Pons (tissue), 1 donor: ENCODE data around the gene ST7.
"Not testable (repeated sequence)": the region's sequence is repeated elsewhere in the genome, so short reads cannot be mapped to it uniquely, and the experiment has no call there.

Experiments
- DNase-seq: peaks from one replicate; pipeline ENCODE4 v3.0.0-alpha.2; 2016; ENCODE audit warnings: low spot score

Gene ST7

GRCh38 chr7:117025891-117026290, 72.6 kb downstream of the ST7 start:
- no peak for DNase-seq

- not testable (repeated sequence) for DNase-seq
Measured at GRCh38 chr7:117030346-117030745, 77.0 kb downstream of the ST7 start.

- not testable (repeated sequence) for DNase-seq
Measured at GRCh38 chr7:117030793-117031192, 77.5 kb downstream of the ST7 start.

- DNase-seq: no peak
Measured at GRCh38 chr7:117032810-117033209, 79.5 kb downstream of the ST7 start.

- no peak for DNase-seq
Measured at GRCh38 chr7:117034851-117035464, 81.7 kb downstream of the ST7 start.

- DNase-seq: no peak
Measured at GRCh38 chr7:117035465-117035862, 82.2 kb downstream of the ST7 start.

- no peak for DNase-seq
Measured at GRCh38 chr7:117036053-117036669, 82.9 kb downstream of the ST7 start.

GRCh38 chr7:117036836-117037235, 83.5 kb downstream of the ST7 start:
- DNase-seq: no peak

GRCh38 chr7:117038408-117038807, 85.1 kb downstream of the ST7 start:
- DNase-seq: no peak

- no peak for DNase-seq
Measured at GRCh38 chr7:117041007-117041406, 87.7 kb downstream of the ST7 start.

GRCh38 chr7:117041822-117042221, 88.5 kb downstream of the ST7 start:
- no peak for DNase-seq

GRCh38 chr7:117043108-117043825, 90.0 kb downstream of the ST7 start:
- DNase-seq: no peak

- no peak for DNase-seq
Measured at GRCh38 chr7:117044664-117045063, 91.4 kb downstream of the ST7 start.

GRCh38 chr7:117045927-117046710, 92.8 kb downstream of the ST7 start:
- no peak for DNase-seq

- DNase-seq: no peak
Measured at GRCh38 chr7:117047496-117047895, 94.2 kb downstream of the ST7 start.

- no peak for DNase-seq
Measured at GRCh38 chr7:117048114-117048866, 95.0 kb downstream of the ST7 start.

- no peak for DNase-seq
Measured at GRCh38 chr7:117048882-117049281, 95.6 kb downstream of the ST7 start.

- peak; percentile 94 for DNase-seq
Measured at GRCh38 chr7:117051808-117052207, 98.5 kb downstream of the ST7 start.

GRCh38 chr7:117053432-117053831, 100.1 kb downstream of the ST7 start:
- no peak for DNase-seq

- no peak for DNase-seq
Measured at GRCh38 chr7:117061751-117062150, 108.5 kb downstream of the ST7 start.

GRCh38 chr7:117062300-117062699, 109.0 kb downstream of the ST7 start:
- DNase-seq: no peak

GRCh38 chr7:117064688-117065087, 111.4 kb downstream of the ST7 start:
- no peak for DNase-seq
